Bronchial epithelial cell (primary cell): ENCODE results near the gene SLC22A14. TPM values are rescaled to one million over a fixed set of nuclear protein-coding genes. Genes with fewer than 3 reads are reported as not detected.
"Not testable (repeated sequence)": the region's sequence is repeated elsewhere in the genome, so short reads cannot be mapped to it uniquely, and the experiment has no call there.

Experiments
- DNase-seq: peaks from one replicate; pipeline ENCODE4 v3.0.0-alpha.2; 2010; ENCODE audit warnings: low read depth
- FAIRE-seq: peaks from 2 replicates; lab custom pipeline; 2011; peaks lifted over from hg19 to GRCh38; lab: Jason Lieb, UNC
- H3K27me3 ChIP-seq: 2 replicates; pipeline ENCODE4 v1.5.1; 2011; ENCODE audit warnings: low read length; ENCODE audit not compliant: control insufficient read depth, insufficient read depth
- H3K36me3 ChIP-seq: 2 replicates; pipeline ENCODE4 v1.5.1; 2011; ENCODE audit warnings: low read length; ENCODE audit not compliant: control insufficient read depth, insufficient read depth
- H3K4me3 ChIP-seq: 2 replicates; pipeline ENCODE4 v1.5.1; 2011; ENCODE audit warnings: mild to moderate bottlenecking, low read depth, low read length, control low read depth
- total RNA-seq: library from RNA; depleted of rRNA; stranded (reverse); fragments of >200 nt; gene quantifications from 2 replicates; pipeline ENCODE4 v1.2.1, GENCODE V29; 2014
- TF ChIP-seq, protein P1 (sequence below): IDR thresholded peaks from 2 replicates; pipeline ENCODE4 v1.5.1; 2011; ENCODE audit warnings: mild to moderate bottlenecking, moderate library complexity, low read length, control low read depth, inconsistent platforms; ENCODE audit not compliant: insufficient read depth, severe bottlenecking

Gene SLC22A14
- total RNA-seq: 0.26 and 0.64 TPM in 2 replicates

DNA sequence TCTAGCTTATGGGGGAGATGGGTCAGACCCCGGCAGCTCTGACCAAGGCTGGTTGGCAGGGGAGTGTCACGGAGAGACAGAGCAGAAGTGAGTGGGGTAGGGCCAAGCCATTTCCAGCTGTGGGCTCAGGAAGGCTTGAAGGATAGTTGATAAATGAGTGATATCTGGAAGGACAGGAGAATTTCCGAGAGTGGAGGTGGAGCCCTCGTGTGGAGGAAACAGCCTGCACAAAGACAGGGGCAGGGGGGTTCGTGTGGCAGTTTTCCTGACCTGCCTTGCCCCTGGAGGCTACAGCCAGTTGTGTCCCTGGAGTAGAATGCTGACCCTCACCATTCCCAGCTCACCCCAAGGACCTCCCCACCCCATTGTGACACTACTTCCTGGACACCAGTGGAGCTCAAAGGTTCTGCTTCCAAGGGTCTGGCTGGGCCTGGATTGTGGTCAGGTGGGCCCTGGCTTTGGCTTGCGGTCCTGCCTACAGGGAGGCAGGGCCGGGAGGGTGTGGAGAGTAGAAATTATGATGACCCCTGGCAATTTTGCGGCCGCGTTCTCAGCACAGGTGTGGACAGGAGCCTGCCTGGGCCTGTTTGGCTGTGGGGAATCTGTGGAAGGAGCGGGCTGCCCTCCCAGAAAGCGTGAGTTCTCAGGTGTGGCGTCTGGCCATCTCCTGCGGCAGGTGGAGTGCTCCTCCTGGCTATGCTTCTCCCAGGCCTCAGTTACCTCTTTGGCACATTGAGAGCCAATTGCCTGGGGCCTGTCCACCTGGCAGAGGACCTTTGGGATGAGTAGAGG, at the start of gene SLC22A14:
Gene SLC22A14 (plus strand): TSS at position 400 of the 792 bp plus-strand sequence. CDS start 23,733 bp downstream, outside the sequence.
- peaks cover 4% of the 10 kb centered on the region for H3K36me3 ChIP-seq
- H3K27me3 ChIP-seq: no peaks in the 10 kb centered on the region
- H3K4me3 ChIP-seq: no peak within 1 kb of the TSS
- no peak for DNase-seq
- TF ChIP-seq, protein P1, sequence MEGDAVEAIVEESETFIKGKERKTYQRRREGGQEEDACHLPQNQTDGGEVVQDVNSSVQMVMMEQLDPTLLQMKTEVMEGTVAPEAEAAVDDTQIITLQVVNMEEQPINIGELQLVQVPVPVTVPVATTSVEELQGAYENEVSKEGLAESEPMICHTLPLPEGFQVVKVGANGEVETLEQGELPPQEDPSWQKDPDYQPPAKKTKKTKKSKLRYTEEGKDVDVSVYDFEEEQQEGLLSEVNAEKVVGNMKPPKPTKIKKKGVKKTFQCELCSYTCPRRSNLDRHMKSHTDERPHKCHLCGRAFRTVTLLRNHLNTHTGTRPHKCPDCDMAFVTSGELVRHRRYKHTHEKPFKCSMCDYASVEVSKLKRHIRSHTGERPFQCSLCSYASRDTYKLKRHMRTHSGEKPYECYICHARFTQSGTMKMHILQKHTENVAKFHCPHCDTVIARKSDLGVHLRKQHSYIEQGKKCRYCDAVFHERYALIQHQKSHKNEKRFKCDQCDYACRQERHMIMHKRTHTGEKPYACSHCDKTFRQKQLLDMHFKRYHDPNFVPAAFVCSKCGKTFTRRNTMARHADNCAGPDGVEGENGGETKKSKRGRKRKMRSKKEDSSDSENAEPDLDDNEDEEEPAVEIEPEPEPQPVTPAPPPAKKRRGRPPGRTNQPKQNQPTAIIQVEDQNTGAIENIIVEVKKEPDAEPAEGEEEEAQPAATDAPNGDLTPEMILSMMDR: no peak
- FAIRE-seq: no peak

DNA sequence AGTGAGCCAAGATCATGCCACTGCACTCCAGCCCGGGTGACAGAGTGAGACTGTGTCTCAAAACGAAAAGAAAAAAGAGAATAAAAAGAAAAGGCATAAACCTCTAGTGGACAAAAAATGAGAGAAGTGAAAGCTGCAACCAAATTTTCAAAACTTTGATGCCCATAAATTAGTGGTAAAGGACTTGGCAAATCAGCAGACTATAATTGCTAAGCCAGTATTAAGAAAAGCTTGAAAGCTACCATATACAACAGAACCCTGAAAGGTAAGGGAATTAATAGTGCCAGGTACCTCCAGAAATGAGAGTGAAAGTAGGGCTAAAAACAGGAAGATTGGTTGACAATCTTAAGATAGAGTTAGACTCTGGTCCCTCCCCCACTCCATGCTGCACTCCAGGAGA, 49.4 kb upstream of the SLC22A14 start:
- DNase-seq (no peak), FAIRE-seq (no peak)
- H3K27me3 ChIP-seq: no peaks in the 10 kb centered on the region
- no peak overlapping the region for H3K4me3 ChIP-seq
- TF ChIP-seq, protein P1: no peak
- H3K36me3 ChIP-seq: peaks cover 10% of the 10 kb centered on the region

- DNase-seq (peak; percentile 35), FAIRE-seq (no peak)
- TF ChIP-seq, protein P1: no peak
- Histone ChIP-seq H3K4me3 (no peak overlapping the region), H3K27me3 (no peaks in the 10 kb centered on the region), H3K36me3 (peaks cover 12% of the 10 kb centered on the region)
Observed at GRCh38 chr3:38235466-38235865, 46.6 kb upstream of the SLC22A14 start.

- H3K4me3 ChIP-seq: no peak overlapping the region
- TF ChIP-seq, protein P1: no peak
- H3K27me3 ChIP-seq: no peaks in the 10 kb centered on the region
- DNase-seq (no peak), FAIRE-seq (no peak)
- H3K36me3 ChIP-seq: peaks cover 8% of the 10 kb centered on the region
Observed at GRCh38 chr3:38238416-38239008, 43.6 kb upstream of the SLC22A14 start.

GRCh38 chr3:38242812-38243211, 39.3 kb upstream of the SLC22A14 start:
- not testable (repeated sequence) for H3K27me3 ChIP-seq, H3K4me3 ChIP-seq, H3K36me3 ChIP-seq, DNase-seq, FAIRE-seq

- no peak overlapping the region for H3K4me3 ChIP-seq
- FAIRE-seq (no peak), DNase-seq (no peak)
- TF ChIP-seq, protein P1: no peak
- no peaks in the 10 kb centered on the region for H3K27me3 ChIP-seq
- H3K36me3 ChIP-seq: peaks cover 7% of the 10 kb centered on the region
Observed at GRCh38 chr3:38245930-38246329, 36.2 kb upstream of the SLC22A14 start.
